ENCODE results near the gene RNF212.
A peak's percentile ranks its signal among the peaks of the same experiment; 100 is the strongest.

Gene RNF212

DNA sequence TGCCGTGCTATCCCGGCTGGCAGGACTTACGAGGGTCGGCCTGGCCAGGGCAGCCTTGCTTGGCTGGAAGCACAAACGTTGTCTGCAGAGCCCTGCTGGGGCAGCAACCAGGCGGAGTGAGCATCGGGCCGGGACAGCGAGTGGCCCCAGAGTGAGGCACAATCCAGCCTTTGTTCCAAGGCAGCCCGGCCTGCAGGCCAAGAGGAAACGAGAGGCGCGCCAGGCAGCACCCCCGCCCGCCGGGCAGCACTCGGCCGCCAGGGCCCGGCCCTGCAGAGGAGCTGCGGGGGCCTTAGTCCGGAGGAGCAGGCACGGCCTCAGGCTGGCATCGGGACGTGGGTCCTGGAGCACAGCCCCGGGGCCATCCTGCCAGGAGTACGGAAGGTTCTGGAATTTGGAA lies 77.9 kb downstream of the RNF212 start:
- TF ChIP-seq CTCF (conservative IDR thresholded peaks at IDR 0.05), result no peak
- no peak overlapping the region for H3K27ac ChIP-seq

GRCh38 chr4:1033840-1034551 lies 79.4 kb downstream of the RNF212 start:
- no peak for TF ChIP-seq CTCF (conservative IDR thresholded peaks at IDR 0.05)
- H3K27ac ChIP-seq, result no peak overlapping the region

- peak; percentile 12; the same call in 1 of the 2 replicates for TF ChIP-seq CTCF (conservative IDR thresholded peaks at IDR 0.05)
- no peak overlapping the region for H3K27ac ChIP-seq
These were observed 80.5 kb downstream of the RNF212 start for GRCh38 chr4:1032861-1033260.

DNA sequence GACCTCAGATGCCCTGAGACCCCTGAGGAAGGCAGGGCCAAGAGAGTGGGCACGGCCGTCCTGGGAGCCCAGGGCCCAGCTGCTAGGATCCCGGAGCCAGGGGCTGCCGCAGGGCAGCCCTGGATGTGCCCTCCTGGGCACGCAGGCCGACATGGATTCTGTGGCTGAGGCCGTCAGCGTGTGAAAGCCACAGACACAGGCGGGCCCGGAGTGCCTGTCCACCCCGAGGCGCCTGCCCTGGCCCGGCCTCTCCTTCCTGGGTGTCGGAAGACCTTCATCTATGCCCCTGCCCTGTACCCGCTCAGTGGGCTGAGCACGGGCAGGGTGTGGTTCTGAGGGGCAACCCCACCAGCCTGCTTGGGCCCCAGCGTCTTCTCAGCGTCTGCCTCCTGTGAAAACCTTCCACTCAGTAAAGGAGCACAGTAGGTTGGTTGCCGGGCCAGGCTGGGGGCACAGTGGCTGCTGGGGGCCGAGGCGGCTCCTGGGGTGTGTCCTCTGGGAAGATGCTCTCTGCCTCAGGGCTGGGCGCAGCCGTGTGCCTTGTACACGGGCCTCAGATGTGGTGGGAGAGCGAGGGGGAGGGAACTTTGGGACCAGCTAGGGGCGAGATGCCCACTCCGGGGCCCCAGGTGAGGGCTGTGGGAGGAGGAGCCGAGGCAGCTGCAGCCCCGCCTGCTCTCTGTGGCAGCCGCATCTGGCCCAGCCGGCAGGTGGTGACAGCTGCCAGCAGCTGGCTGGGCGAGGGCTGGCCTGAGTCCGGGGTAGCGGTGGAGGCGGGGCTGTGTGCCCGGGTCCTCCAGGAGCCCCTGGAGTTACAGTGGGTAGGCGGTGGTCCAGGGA lies 81.2 kb downstream of the RNF212 start:
- no peak overlapping the region for H3K27ac ChIP-seq
- peak; percentile 53 for TF ChIP-seq CTCF (conservative IDR thresholded peaks at IDR 0.05)

DNA sequence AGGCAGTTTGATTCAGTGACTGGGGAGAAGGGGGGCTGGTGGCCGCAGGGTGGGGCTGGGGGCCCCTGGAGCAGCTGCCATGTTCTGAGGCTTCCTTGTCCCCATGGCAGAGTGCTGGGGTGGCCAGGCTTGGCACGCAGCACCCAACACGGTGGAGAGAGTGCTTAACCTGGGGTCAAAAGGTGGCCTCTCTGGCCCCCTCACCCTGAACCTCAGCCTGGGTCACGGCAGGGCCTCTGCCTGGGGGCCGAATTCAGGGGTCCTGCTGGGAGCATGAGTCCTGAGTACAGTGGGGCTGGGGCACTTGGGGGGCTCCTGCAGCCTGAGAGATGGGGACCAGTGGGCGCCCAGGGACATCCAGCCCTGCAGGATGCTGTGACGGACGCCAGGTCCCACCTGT lies 82.0 kb downstream of the RNF212 start:
- H3K27ac ChIP-seq, result no peak overlapping the region; the same call in 1 of the 2 replicates
- no peak for TF ChIP-seq CTCF (conservative IDR thresholded peaks at IDR 0.05)

- H3K27ac ChIP-seq, result no peak overlapping the region; the same call in 1 of the 2 replicates
- TF ChIP-seq CTCF (conservative IDR thresholded peaks at IDR 0.05), result no peak
These were observed 82.8 kb downstream of the RNF212 start for GRCh38 chr4:1030559-1030958.

- peak overlapping the region; percentile 16; the same call in 1 of the 2 replicates for H3K27ac ChIP-seq
- TF ChIP-seq CTCF (conservative IDR thresholded peaks at IDR 0.05), result no peak
These were observed 83.3 kb downstream of the RNF212 start for GRCh38 chr4:1030031-1030430.

Measured in VCaP (cell line).